HG02981 (cell line): ENCODE results near the gene RAC2.
"Not testable (repeated sequence)": the region's sequence is repeated elsewhere in the genome, so short reads cannot be mapped to it uniquely, and the experiment has no call there.

Experiments
- ATAC-seq: cut with Tn5 transposase; IDR thresholded peaks from one replicate; pipeline ENCODE4 v1.9.1; 2021; ENCODE audit warnings: mild to moderate bottlenecking, moderate library complexity; ENCODE audit not compliant: unreplicated experiment

Gene RAC2

GRCh38 chr22:37235897-37236607 is 8.0 kb downstream of the RAC2 start:
- ATAC-seq: no peak

- ATAC-seq: no peak
Observed at GRCh38 chr22:37234736-37235711, 9.0 kb downstream of the RAC2 start.

GRCh38 chr22:37233751-37234631 is 10.1 kb downstream of the RAC2 start:
- ATAC-seq: no peak

GRCh38 chr22:37233371-37233750 is 10.7 kb downstream of the RAC2 start:
- ATAC-seq: not testable (repeated sequence)

GRCh38 chr22:37232140-37232998 is 11.7 kb downstream of the RAC2 start:
- no peak for ATAC-seq

- ATAC-seq: no peak
Observed at GRCh38 chr22:37231406-37232139, 12.5 kb downstream of the RAC2 start.

- no peak for ATAC-seq
Observed at GRCh38 chr22:37230673-37231405, 13.2 kb downstream of the RAC2 start.

- ATAC-seq: peak; percentile 41
Observed at GRCh38 chr22:37229805-37230672, 14.0 kb downstream of the RAC2 start.

GRCh38 chr22:37229012-37229804 is 14.9 kb downstream of the RAC2 start:
- no peak for ATAC-seq

- ATAC-seq: no peak
Observed at GRCh38 chr22:37228106-37229011, 15.7 kb downstream of the RAC2 start.

- ATAC-seq: no peak
Observed at GRCh38 chr22:37226514-37226913, 17.6 kb downstream of the RAC2 start.

- ATAC-seq: no peak
Observed at GRCh38 chr22:37226087-37226486, 18.0 kb downstream of the RAC2 start.

GRCh38 chr22:37225481-37225880 is 18.6 kb downstream of the RAC2 start:
- ATAC-seq: no peak

GRCh38 chr22:37224757-37225420 is 19.2 kb downstream of the RAC2 start:
- no peak for ATAC-seq

- ATAC-seq: no peak
Observed at GRCh38 chr22:37223965-37224551, 20.0 kb downstream of the RAC2 start.
